ENCODE results near the gene ZSWIM9. TPM values are rescaled to one million over a fixed set of nuclear protein-coding genes. Genes with fewer than 3 reads are reported as not detected.
A peak's percentile ranks its signal among the peaks of the same experiment; 100 is the strongest.

The ZSWIM9 gene
- total and polyA plus RNA-seq, 4 donors, result 0.25 to 2.5 (median 1.6) TPM

DNA sequence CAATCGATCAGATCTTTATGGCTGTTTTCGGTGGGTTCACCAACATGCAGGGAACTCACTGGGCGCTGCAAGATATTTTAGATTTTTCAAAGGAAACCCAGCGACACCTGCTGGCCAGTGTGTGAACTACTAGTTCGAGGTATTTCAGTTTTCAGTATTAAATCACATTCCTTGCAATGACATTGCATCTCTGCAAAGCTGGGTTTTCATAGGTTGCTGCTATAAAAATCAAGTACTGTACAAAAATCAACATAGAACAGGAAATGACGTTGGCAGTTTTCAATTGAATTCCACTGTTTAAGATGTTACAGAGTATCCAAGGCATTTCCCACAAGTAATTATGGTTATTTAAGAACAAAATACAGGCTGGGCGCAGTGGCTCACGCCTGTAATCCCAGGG lies 17.9 kb upstream of the ZSWIM9 start:
- Histone ChIP-seq H3K9me3 (ENCODE audit: control insufficient read depth in 4 of 4, low read length in 3 of 4) (no peaks in the 10 kb centered on the region), H3K4me3 (ENCODE audit: low read depth in 1 of 3, low read length in 3 of 3) (no peak overlapping the region), H3K27me3 (ENCODE audit: control insufficient read depth in 4 of 4, insufficient read depth in 4 of 4, low read length in 3 of 4) (no peaks in the 10 kb centered on the region), H3K36me3 (ENCODE audit: control insufficient read depth in 4 of 4, insufficient read depth in 3 of 4, low read depth in 1 of 4, low read length in 3 of 4) (peaks cover 0 to 6% (median 2%) of the 10 kb centered on the region in 4 donors), H3K4me1 (ENCODE audit: control insufficient read depth in 4 of 4, insufficient read depth in 4 of 4, low read length in 3 of 4) (peaks cover 8 to 30% (median 27%) of the 10 kb centered on the region in 4 donors), H3K27ac (ENCODE audit: low read depth in 1 of 2, low read length in 2 of 2) (no peak overlapping the region), H3K9ac (ENCODE audit: low read depth in 1 of 2, low read length in 2 of 2) (no peak overlapping the region)
- TF ChIP-seq YY1 (IDR thresholded peaks at IDR 0.05) (peak; percentile 35), HNF4A (conservative IDR thresholded peaks at IDR 0.05) (peak in 1 of 2 donors; percentile 41), FOXA2 (IDR thresholded peaks at IDR 0.05) (no peak), RAD21 (IDR thresholded peaks at IDR 0.05) (peak; percentile 91 to 92), RXRA (IDR thresholded peaks at IDR 0.05) (peak; percentile 30 to 44)
- TF ChIP-seq, protein P1, sequence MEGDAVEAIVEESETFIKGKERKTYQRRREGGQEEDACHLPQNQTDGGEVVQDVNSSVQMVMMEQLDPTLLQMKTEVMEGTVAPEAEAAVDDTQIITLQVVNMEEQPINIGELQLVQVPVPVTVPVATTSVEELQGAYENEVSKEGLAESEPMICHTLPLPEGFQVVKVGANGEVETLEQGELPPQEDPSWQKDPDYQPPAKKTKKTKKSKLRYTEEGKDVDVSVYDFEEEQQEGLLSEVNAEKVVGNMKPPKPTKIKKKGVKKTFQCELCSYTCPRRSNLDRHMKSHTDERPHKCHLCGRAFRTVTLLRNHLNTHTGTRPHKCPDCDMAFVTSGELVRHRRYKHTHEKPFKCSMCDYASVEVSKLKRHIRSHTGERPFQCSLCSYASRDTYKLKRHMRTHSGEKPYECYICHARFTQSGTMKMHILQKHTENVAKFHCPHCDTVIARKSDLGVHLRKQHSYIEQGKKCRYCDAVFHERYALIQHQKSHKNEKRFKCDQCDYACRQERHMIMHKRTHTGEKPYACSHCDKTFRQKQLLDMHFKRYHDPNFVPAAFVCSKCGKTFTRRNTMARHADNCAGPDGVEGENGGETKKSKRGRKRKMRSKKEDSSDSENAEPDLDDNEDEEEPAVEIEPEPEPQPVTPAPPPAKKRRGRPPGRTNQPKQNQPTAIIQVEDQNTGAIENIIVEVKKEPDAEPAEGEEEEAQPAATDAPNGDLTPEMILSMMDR (IDR thresholded peaks at IDR 0.05; ENCODE audit: low read depth, low read length, missing input control), result peak; percentile 87
- 28% methylated on average over 8 of the region's 8 CpGs for WGBS
- peak; percentile 76 for DNase-seq (ENCODE audit: low spot score)

DNA sequence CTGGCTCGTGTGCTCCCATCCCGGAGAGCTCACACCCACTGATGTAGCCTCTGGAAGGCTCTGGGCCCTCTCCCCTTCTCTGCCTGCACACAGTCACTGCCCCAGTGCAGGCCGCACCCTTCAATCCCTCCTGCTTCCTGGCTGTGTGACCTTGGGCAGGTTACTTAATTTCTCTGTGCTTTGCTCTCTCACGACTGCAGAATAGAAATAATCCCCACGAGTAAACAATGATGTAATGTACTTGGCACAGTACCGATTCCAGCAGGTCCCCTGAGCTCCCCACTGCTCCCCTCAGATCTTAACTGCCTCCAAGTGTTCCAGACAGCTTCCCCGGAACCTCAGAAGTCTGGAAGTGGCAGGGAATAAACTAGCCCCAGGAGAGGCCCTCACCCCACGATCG lies 16.5 kb upstream of the ZSWIM9 start:
- H3K9me3 ChIP-seq (ENCODE audit: control insufficient read depth in 4 of 4, low read length in 3 of 4), result no peaks in the 10 kb centered on the region
- 62% methylated on average over 9 of the region's 9 CpGs for WGBS
- TF ChIP-seq FOXA2 (IDR thresholded peaks at IDR 0.05) (no peak), TAF1 (conservative IDR thresholded peaks at IDR 0.05) (no peak), YY1 (IDR thresholded peaks at IDR 0.05) (no peak), NR2F2 (IDR thresholded peaks at IDR 0.05) (no peak), RXRA (IDR thresholded peaks at IDR 0.05) (no peak), JUND (IDR thresholded peaks at IDR 0.05) (no peak), RAD21 (IDR thresholded peaks at IDR 0.05) (no peak)
- TF ChIP-seq, protein P2, sequence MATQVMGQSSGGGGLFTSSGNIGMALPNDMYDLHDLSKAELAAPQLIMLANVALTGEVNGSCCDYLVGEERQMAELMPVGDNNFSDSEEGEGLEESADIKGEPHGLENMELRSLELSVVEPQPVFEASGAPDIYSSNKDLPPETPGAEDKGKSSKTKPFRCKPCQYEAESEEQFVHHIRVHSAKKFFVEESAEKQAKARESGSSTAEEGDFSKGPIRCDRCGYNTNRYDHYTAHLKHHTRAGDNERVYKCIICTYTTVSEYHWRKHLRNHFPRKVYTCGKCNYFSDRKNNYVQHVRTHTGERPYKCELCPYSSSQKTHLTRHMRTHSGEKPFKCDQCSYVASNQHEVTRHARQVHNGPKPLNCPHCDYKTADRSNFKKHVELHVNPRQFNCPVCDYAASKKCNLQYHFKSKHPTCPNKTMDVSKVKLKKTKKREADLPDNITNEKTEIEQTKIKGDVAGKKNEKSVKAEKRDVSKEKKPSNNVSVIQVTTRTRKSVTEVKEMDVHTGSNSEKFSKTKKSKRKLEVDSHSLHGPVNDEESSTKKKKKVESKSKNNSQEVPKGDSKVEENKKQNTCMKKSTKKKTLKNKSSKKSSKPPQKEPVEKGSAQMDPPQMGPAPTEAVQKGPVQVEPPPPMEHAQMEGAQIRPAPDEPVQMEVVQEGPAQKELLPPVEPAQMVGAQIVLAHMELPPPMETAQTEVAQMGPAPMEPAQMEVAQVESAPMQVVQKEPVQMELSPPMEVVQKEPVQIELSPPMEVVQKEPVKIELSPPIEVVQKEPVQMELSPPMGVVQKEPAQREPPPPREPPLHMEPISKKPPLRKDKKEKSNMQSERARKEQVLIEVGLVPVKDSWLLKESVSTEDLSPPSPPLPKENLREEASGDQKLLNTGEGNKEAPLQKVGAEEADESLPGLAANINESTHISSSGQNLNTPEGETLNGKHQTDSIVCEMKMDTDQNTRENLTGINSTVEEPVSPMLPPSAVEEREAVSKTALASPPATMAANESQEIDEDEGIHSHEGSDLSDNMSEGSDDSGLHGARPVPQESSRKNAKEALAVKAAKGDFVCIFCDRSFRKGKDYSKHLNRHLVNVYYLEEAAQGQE (IDR thresholded peaks at IDR 0.05), result no peak
- H3K36me3 ChIP-seq (ENCODE audit: control insufficient read depth in 4 of 4, insufficient read depth in 3 of 4, low read depth in 1 of 4, low read length in 3 of 4), result peaks cover 0 to 13% (median 2%) of the 10 kb centered on the region in 4 donors
- H3K27me3 ChIP-seq (ENCODE audit: control insufficient read depth in 4 of 4, insufficient read depth in 4 of 4, low read length in 3 of 4), result no peaks in the 10 kb centered on the region
- no peak overlapping the region for H3K4me3 ChIP-seq (ENCODE audit: low read depth in 1 of 3, low read length in 3 of 3)
- no peak overlapping the region for H3K27ac ChIP-seq (ENCODE audit: low read depth in 1 of 2, low read length in 2 of 2)
- no peak for DNase-seq (ENCODE audit: low spot score)
- peaks cover under 1 to 16% (median 13%) of the 10 kb centered on the region in 4 donors for H3K4me1 ChIP-seq (ENCODE audit: control insufficient read depth in 4 of 4, insufficient read depth in 4 of 4, low read length in 3 of 4)
- H3K9ac ChIP-seq (ENCODE audit: low read depth in 1 of 2, low read length in 2 of 2), result no peak overlapping the region

DNA sequence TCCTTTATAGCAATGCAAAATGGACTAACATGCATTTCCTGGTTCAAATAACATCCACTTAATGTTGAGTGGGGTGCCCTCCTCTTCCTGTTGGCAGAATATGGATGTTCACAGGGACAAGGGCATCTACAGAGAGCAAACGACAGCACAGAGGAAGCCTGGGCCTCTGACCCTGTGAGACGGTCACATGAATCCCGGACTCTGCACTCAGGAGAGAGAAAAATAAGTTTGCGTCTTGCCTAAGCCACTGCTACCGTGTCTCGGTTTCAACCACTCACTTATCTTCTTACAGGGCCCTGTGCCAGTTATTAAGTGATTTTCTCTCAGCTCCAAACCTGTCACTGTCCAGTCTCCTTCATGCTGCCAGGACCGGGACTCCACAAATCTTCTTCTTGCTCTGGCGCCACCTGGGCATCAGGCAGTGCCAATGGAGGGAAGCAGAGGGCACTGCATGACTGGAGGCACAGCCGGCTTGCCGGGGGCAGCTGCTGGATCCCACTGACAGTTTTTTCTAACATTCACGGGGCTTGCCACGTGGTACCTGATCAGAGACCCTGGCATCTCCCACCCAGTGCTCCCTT lies 12.2 kb upstream of the ZSWIM9 start:
- Histone ChIP-seq H3K36me3 (ENCODE audit: control insufficient read depth in 4 of 4, insufficient read depth in 3 of 4, low read depth in 1 of 4, low read length in 3 of 4) (peaks cover 3 to 20% (median 7%) of the 10 kb centered on the region in 4 donors), H3K4me3 (ENCODE audit: low read depth in 1 of 3, low read length in 3 of 3) (no peak overlapping the region), H3K9me3 (ENCODE audit: control insufficient read depth in 4 of 4, low read length in 3 of 4) (no peaks in the 10 kb centered on the region), H3K27me3 (ENCODE audit: control insufficient read depth in 4 of 4, insufficient read depth in 4 of 4, low read length in 3 of 4) (no peaks in the 10 kb centered on the region), H3K27ac (ENCODE audit: low read depth in 1 of 2, low read length in 2 of 2) (no peak overlapping the region), H3K9ac (ENCODE audit: low read depth in 1 of 2, low read length in 2 of 2) (no peak overlapping the region), H3K4me1 (ENCODE audit: control insufficient read depth in 4 of 4, insufficient read depth in 4 of 4, low read length in 3 of 4) (no peaks in the 10 kb centered on the region)
- WGBS, result 80% methylated on average over 12 of the region's 12 CpGs
- no peak for DNase-seq (ENCODE audit: low spot score)
- no peak for TF ChIP-seq FOXA1 (IDR thresholded peaks at IDR 0.05)
- TF ChIP-seq, protein P3, sequence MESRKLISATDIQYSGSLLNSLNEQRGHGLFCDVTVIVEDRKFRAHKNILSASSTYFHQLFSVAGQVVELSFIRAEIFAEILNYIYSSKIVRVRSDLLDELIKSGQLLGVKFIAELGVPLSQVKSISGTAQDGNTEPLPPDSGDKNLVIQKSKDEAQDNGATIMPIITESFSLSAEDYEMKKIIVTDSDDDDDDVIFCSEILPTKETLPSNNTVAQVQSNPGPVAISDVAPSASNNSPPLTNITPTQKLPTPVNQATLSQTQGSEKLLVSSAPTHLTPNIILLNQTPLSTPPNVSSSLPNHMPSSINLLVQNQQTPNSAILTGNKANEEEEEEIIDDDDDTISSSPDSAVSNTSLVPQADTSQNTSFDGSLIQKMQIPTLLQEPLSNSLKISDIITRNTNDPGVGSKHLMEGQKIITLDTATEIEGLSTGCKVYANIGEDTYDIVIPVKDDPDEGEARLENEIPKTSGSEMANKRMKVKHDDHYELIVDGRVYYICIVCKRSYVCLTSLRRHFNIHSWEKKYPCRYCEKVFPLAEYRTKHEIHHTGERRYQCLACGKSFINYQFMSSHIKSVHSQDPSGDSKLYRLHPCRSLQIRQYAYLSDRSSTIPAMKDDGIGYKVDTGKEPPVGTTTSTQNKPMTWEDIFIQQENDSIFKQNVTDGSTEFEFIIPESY (IDR thresholded peaks at IDR 0.05), result no peak
- TF ChIP-seq, protein P2 (IDR thresholded peaks at IDR 0.05), result no peak
- TF ChIP-seq FOXA2 (IDR thresholded peaks at IDR 0.05), result no peak
- TF ChIP-seq SP1 (IDR thresholded peaks at IDR 0.05), result no peak
- no peak for TF ChIP-seq NR2F2 (IDR thresholded peaks at IDR 0.05)
- TF ChIP-seq, protein P1 (IDR thresholded peaks at IDR 0.05; ENCODE audit: low read depth, low read length, missing input control), result no peak

All from liver (tissue), 9 donors.